SJCRH30 (cell line): ENCODE data around the gene CDK3. TPM values are rescaled to one million over a fixed set of nuclear protein-coding genes. Genes with fewer than 3 reads are reported as not detected.
"Not testable (repeated sequence)": the region's sequence is repeated elsewhere in the genome, so short reads cannot be mapped to it uniquely, and the experiment has no call there.

ENCODE experiments used
- DNase-seq, 2 experiments: peaks; one replicate each; pipeline ENCODE4 v3.0.0-alpha.2; 2015 to 2020
- H3K27ac ChIP-seq: fragments of 250-450 bp; sonication (Bioruptor Pico); 2 replicates; pipeline ENCODE4 v1.5.1; 2020; ENCODE audit warnings: mild to moderate bottlenecking, moderate library complexity
- H3K27me3 ChIP-seq: fragments of 250-450 bp; sonication (Bioruptor Pico); 2 replicates; pipeline ENCODE4 v1.5.1; 2020; ENCODE audit warnings: mild to moderate bottlenecking, moderate library complexity
- H3K36me3 ChIP-seq: fragments of 250-450 bp; sonication (Bioruptor Pico); 2 replicates; pipeline ENCODE4 v1.5.1; 2020; ENCODE audit warnings: mild to moderate bottlenecking, moderate library complexity
- H3K4me1 ChIP-seq: fragments of 250-450 bp; sonication (Bioruptor Pico); 2 replicates; pipeline ENCODE4 v1.5.1; 2020; ENCODE audit warnings: mild to moderate bottlenecking, moderate library complexity
- H3K4me3 ChIP-seq: fragments of 250-450 bp; sonication (Bioruptor Pico); 2 replicates; pipeline ENCODE4 v1.5.1; 2020; ENCODE audit warnings: mild to moderate bottlenecking, moderate library complexity
- H3K9me3 ChIP-seq: fragments of 250-450 bp; sonication (Bioruptor Pico); replicated peaks from 2 replicates; pipeline ENCODE4 v1.5.1; 2020; ENCODE audit warnings: mild to moderate bottlenecking, moderate library complexity
- total RNA-seq: library from RNA; depleted of rRNA; stranded (reverse); fragments of >200 nt; shearing (Covaris generic); gene quantifications from 2 replicates; pipeline ENCODE4 v1.2.3, GENCODE V29; 2014; rRNA removed

Gene CDK3
- 2.7 and 3.1 TPM in 2 replicates for total RNA-seq

DNA sequence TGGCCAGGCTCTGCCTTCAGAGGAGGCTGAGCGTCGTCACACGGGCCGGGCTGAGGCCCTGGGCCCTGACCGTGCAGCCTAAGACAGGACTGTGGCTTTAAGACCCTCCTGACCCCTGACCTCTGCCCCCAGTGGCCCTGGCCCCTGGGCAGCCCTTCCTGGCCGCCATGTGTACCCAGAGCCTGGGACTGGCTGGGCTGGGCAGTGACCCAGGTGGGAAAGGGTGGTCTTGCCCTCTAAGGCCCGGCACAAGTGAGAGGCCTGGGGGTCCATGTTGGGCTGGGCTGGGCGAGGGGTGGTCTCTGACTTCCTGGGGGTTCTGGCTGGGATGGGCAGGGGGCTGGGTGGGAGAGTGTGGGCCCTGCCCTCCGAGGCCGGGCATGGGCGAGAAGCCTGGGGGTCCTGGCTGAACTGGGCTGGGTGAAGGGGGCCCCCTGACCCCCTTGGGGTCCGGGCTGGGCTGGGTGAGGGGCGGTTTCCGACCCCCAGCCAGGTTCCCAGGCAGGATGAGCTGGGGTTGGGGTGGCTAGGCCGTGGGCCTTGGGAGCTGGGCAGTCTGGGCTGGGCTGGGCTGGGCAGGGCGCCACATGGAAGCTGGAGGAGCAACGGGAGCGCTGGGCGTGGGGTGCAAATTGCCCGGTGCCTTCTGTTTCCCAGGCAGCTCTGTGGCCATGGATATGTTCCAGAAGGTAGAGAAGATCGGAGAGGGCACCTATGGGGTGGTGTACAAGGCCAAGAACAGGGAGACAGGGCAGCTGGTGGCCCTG lies at the start of gene CDK3:
TSS of gene CDK3 (plus strand) at position 101 of the 767 bp plus-strand sequence. CDS start at position 672, 571 bp downstream.
- Histone ChIP-seq H3K4me3 (no peak within 1 kb of the TSS), H3K36me3 (no peaks in the 10 kb centered on the region), H3K9me3 (no peaks in the 10 kb centered on the region), H3K27ac (no peak within 1 kb of the TSS), H3K27me3 (no peaks in the 10 kb centered on the region), H3K4me1 (peaks cover 21% of the 10 kb centered on the region)
- DNase-seq = no peak

DNA sequence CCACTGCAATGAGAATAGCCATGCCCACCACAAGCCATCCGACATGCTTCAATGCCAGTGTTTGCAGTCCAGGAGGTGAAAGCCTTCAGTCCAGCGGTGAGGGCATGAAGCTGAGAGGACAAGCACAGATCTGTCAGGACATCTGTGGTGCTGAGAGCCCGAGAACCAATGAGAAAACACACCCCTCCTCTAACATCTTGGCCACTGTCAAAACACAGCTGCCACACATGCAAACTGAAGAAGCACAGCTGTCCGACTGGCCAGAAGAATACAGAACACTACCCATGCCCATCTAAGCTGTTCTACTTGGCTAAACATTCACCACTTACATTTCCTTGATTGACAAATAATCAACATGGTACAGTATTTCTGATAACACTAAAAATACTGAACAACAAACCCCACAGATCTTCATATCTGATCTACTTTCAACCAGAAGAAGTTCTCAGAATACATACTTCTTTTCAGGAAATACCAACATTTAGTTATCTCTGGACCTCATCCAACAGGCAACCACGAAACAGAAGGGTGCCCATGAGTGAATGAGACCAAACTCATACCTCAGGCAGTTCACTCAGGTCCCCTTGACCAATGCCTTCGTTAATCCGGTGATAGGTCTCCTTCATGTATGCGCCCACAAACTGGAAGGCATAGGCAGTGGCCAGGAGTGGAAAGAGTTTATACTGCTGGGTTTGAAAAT lies 49.6 kb upstream of the CDK3 start:
- H3K27ac ChIP-seq = peak overlapping the region; percentile 47
- peaks cover 20% of the 10 kb centered on the region for H3K4me1 ChIP-seq
- peaks cover 50% of the 10 kb centered on the region for H3K36me3 ChIP-seq
- no peak overlapping the region for H3K4me3 ChIP-seq
- no peaks in the 10 kb centered on the region for H3K9me3 ChIP-seq
- no peaks in the 10 kb centered on the region for H3K27me3 ChIP-seq
- DNase-seq = peak; percentile 88 to 94

DNA sequence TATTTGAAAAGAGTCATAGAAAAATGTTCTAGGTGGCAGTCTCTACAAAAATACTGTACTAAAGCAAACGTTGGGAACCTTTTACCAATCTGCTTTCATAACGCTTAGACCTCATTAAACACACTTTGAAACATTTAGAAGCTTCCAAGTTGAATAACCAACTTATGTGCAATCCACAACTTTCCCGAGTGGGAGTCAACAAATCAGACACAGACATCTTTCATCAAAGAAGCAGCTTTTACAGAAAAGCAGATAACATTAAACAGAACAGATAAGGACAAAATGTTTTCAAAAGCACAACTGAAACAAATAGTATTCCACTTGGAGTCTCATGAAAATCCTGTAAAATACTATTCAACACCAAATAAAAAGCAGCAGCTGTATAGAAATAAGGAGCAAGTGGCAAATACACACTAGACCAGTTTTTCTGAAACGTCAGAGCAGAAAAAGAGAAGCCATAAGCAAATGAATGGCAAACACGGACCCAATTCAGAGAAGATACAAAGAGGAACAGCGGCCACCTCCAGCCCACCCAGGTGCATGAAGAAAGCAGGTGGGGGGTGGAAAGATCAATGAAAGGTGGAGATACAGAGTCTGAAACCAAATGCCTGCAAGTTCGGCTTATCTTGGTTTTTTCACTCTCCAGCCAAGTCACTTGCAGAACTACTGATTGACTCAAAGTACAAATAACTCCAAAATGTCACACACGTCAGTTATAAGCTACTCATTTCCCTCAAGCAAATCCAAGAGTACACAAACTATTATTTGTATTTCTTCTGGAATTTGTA lies 41.4 kb upstream of the CDK3 start:
- Histone ChIP-seq H3K9me3 (no peaks in the 10 kb centered on the region), H3K36me3 (peaks cover 21% of the 10 kb centered on the region), H3K4me3 (no peak overlapping the region), H3K4me1 (no peaks in the 10 kb centered on the region), H3K27ac (no peak overlapping the region), H3K27me3 (no peaks in the 10 kb centered on the region)
- no peak for DNase-seq

DNA sequence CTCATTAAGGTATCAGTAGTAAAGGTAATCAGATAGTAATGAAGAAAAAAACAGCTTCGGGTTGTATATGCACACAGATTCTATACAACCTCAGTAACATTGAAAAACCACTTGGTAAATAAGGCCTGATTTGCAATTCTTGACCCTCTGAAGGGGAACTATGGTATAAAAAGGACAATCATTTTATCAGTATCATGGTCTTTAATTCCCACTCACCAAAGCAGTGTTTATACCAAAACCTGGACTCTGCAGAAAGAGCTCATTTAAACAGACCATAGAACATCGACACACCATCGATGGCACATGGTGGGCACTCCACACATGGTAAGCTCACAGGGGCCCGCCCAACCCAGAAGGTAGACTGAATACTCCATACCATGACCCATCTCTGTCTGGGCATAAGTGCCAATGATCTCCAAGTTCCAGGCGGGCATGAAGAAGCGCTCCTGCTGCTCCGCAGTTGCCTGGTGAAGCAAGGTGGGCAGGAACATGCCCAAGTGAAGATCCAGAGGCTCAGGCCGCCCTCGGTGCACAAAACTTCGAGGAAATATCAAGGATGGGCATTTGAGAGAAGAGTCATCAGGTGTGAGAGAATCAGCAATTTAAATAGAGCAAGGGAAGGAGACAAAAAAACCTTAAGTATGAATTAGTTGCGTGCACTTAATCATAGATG lies 40.7 kb upstream of the CDK3 start:
- no peak for DNase-seq
- no peaks in the 10 kb centered on the region for H3K9me3 ChIP-seq
- H3K36me3 ChIP-seq = peaks cover 21% of the 10 kb centered on the region
- no peak overlapping the region for H3K4me3 ChIP-seq
- H3K27me3 ChIP-seq = no peaks in the 10 kb centered on the region
- H3K27ac ChIP-seq = no peak overlapping the region
- H3K4me1 ChIP-seq = no peaks in the 10 kb centered on the region

- H3K27ac ChIP-seq = no peak overlapping the region
Measured at GRCh38 chr17:75965468-75965867, 35.2 kb upstream of the CDK3 start.

GRCh38 chr17:75969044-75969443 lies 31.6 kb upstream of the CDK3 start:
- H3K27ac ChIP-seq, H3K27me3 ChIP-seq, H3K9me3 ChIP-seq, H3K4me1 ChIP-seq, H3K4me3 ChIP-seq, DNase-seq: not testable (repeated sequence)
- peaks cover 12% of the 10 kb centered on the region; the same call in 1 of the 2 replicates for H3K36me3 ChIP-seq

More at GRCh38 chr17:75965468-75965867, 35.2 kb upstream of the CDK3 start:
- DNase-seq = no peak
- Histone ChIP-seq H3K9me3 (no peaks in the 10 kb centered on the region), H3K36me3 (peaks cover 10% of the 10 kb centered on the region; the same call in 1 of the 2 replicates), H3K27me3 (no peaks in the 10 kb centered on the region), H3K4me3 (no peak overlapping the region), H3K4me1 (no peaks in the 10 kb centered on the region)

DNA sequence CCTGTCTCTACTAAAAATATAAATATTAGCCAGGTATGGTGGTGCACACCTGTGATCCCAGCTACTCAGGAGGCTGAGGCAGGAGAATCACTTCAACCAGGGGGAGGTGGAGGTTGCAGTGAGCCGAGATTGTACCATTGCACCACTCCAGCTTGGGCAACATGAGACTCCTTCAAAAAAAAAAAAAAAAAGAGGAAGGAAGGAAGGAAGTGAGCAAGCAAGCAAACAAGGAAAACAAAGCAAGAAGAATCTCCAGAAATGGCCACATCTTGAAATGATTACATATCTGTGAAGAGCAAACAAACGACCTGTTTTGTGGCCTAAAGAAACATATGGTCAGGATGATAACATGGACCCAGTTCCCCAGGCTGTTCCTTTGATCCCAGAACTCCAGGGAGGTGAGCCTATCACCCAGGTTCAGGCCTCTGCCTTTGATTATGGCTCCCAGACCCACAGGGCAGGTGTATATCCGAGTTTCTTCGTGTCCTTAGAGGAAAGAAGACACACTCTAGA lies 30.6 kb upstream of the CDK3 start:
- DNase-seq = no peak
- Histone ChIP-seq H3K27me3 (no peaks in the 10 kb centered on the region), H3K27ac (no peak overlapping the region), H3K36me3 (peaks cover 12% of the 10 kb centered on the region; the same call in 1 of the 2 replicates), H3K9me3 (no peaks in the 10 kb centered on the region), H3K4me3 (no peak overlapping the region), H3K4me1 (no peaks in the 10 kb centered on the region)

DNA sequence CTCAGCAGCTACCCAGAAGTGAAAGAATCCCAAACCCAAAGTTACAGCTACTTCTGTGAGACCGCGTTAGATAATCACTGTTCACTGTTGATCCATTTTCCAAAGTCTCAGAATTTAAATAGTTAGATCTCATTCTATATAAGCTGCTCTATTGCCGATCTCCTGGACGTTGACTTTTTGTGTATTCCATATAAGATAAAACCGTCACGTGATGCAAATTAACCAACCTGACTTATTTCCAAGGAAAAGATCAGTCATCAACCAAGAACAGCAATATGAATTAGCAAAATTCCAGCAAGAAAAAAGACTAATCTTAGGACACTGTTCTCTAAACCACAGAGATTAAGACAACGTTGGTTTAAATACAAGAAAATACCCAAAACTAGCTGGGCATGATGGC lies 30.0 kb upstream of the CDK3 start:
- H3K9me3 ChIP-seq = no peaks in the 10 kb centered on the region
- peaks cover 12% of the 10 kb centered on the region; the same call in 1 of the 2 replicates for H3K36me3 ChIP-seq
- no peak for DNase-seq
- no peak overlapping the region for H3K27ac ChIP-seq
- no peaks in the 10 kb centered on the region for H3K27me3 ChIP-seq
- no peak overlapping the region for H3K4me3 ChIP-seq
- H3K4me1 ChIP-seq = no peaks in the 10 kb centered on the region

GRCh38 chr17:75975187-75975586 lies 25.5 kb upstream of the CDK3 start:
- not testable (repeated sequence) for DNase-seq, H3K36me3 ChIP-seq, H3K27me3 ChIP-seq, H3K4me3 ChIP-seq, H3K27ac ChIP-seq, H3K4me1 ChIP-seq, H3K9me3 ChIP-seq

DNA sequence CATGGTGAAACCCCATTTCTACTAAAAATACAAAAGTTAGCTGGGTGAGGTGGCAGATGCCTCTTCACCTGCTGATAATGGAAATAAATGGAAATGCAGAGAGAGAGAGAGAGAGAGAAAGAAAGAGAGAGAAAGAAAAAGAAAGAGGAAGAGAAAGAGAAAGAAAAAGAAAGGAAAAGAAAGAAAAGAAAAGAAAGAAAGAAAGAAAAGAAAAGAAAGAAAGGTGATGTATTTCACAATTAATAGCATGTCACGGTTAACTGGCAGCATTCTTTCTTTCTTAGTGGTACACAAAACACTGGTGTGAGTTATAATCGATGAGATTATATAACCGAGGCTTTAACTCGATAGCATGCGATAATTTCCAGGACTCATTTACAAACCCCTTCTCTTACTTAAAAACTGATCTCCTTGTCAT lies 24.9 kb upstream of the CDK3 start:
- DNase-seq = no peak
- no peak overlapping the region for H3K27ac ChIP-seq

GRCh38 chr17:75976175-75976848 lies 24.3 kb upstream of the CDK3 start:
- Histone ChIP-seq H3K27me3 (no peaks in the 10 kb centered on the region), H3K4me1 (peaks cover 3% of the 10 kb centered on the region), H3K4me3 (no peak overlapping the region), H3K9me3 (no peaks in the 10 kb centered on the region), H3K27ac (no peak overlapping the region), H3K36me3 (peaks cover 1% of the 10 kb centered on the region; the same call in 1 of the 2 replicates)
- DNase-seq = no peak

More for the DNA sequence above, 24.9 kb upstream of the CDK3 start:
- Histone ChIP-seq H3K27me3 (no peaks in the 10 kb centered on the region), H3K4me3 (no peak overlapping the region), H3K4me1 (peaks cover 3% of the 10 kb centered on the region), H3K9me3 (no peaks in the 10 kb centered on the region), H3K36me3 (peaks cover 2% of the 10 kb centered on the region; the same call in 1 of the 2 replicates)

DNA sequence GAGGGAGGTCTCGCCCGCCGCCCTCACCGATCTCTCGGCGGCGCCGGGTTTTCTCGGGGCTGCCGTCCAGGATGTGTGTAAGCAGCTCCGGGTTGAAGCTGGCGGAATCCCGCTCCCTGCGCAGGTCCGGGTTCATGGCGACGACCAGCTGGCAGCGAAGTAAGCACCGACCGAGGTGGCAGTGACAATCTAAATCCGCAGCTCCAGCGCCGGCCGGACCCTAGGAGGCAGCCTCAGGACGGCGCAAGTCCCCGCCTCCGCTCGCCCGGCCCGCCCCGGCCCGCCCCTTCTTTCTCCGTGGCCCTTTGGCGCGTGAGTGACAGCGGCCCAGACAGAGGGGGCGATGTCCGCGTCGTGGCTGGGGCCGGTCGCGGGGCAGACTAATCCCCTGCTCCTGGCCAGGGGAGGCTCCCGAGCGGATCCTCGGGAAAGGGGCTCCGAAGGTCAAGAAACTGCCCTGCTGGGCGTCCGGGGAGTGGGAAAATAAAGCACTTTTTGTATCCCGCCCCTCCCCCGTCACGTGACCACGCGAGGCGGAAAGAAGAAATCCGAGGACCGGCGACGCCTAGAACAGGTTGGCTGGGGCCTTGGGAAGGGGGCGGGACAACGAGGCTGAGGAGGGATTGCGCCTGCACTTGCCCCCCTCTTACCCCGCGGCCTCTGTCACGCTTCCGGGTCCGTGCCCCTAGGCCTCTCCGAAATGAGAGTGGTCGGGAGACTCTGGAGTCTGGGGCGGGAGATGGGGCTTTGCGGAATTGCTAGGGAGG lies 21.5 kb upstream of the CDK3 start, which contains the start of the genes ACOX1 and TEN1:
TSS of gene ACOX1 (minus strand) at position 229 of the 767 bp plus-strand sequence. CDS start at position 136, 93 bp downstream.
TSS of gene TEN1 (plus strand) at position 303 of the 767 bp plus-strand sequence. CDS start 6,953 bp downstream, outside the sequence.
- Histone ChIP-seq H3K9me3 (no peaks in the 10 kb centered on the region), H3K27me3 (no peaks in the 10 kb centered on the region), H3K4me1 (peaks cover 3% of the 10 kb centered on the region), H3K27ac (peak within 1 kb of the TSS; percentile 95), H3K4me3 (peak within 1 kb of the TSS; percentile 85), H3K36me3 (no peaks in the 10 kb centered on the region)
- peak; percentile 100 for DNase-seq

GRCh38 chr17:75979705-75980187 lies 20.9 kb upstream of the CDK3 start:
- Histone ChIP-seq H3K9me3 (no peaks in the 10 kb centered on the region), H3K36me3 (no peaks in the 10 kb centered on the region), H3K27me3 (no peaks in the 10 kb centered on the region), H3K4me1 (peaks cover 3% of the 10 kb centered on the region), H3K4me3 (peak overlapping the region; percentile 85), H3K27ac (peak overlapping the region; percentile 95)
- no peak for DNase-seq
